ENCODE data around the gene MAP2K1. TPM values are rescaled to one million over a fixed set of nuclear protein-coding genes. Genes with fewer than 3 reads are reported as not detected.
"Not testable (repeated sequence)": the region's sequence is repeated elsewhere in the genome, so short reads cannot be mapped to it uniquely, and the experiment has no call there.

The MAP2K1 gene
- total RNA-seq, 1 donor from 2014 or later, result 41.4 TPM

- DNase-seq, result no peak
Observed at GRCh38 chr15:66425837-66426236, 39.1 kb downstream of the MAP2K1 start.

DNA sequence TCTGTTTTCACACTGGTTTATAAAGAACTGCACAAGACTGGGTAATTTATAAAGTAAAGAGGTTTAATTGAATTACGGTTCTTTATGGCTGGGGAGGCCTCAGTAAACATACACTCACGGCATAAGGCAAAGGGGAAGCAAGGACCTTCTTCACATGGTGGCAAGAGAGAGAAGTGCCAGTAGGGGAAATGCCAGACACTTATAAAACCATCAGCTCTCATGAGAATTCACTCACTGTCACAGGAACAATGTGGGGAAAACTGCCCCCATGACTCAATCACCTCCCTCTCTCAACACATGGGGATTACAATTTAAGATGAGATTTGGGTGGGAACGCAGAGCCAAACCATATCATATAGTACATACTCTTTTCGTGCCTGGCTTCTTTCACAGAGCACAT lies 42.4 kb downstream of the MAP2K1 start:
- no peak for DNase-seq

GRCh38 chr15:66429546-66429945 lies 42.8 kb downstream of the MAP2K1 start:
- no peak for DNase-seq

GRCh38 chr15:66430627-66431255 lies 44.0 kb downstream of the MAP2K1 start:
- no peak for DNase-seq

- no peak for DNase-seq
Observed at GRCh38 chr15:66433726-66434125, 47.0 kb downstream of the MAP2K1 start.

GRCh38 chr15:66440501-66440900 lies 53.8 kb downstream of the MAP2K1 start:
- no peak for DNase-seq

GRCh38 chr15:66452420-66452819 lies 65.7 kb downstream of the MAP2K1 start:
- no peak for DNase-seq

GRCh38 chr15:66452971-66453580 lies 66.4 kb downstream of the MAP2K1 start:
- DNase-seq, result no peak

DNA sequence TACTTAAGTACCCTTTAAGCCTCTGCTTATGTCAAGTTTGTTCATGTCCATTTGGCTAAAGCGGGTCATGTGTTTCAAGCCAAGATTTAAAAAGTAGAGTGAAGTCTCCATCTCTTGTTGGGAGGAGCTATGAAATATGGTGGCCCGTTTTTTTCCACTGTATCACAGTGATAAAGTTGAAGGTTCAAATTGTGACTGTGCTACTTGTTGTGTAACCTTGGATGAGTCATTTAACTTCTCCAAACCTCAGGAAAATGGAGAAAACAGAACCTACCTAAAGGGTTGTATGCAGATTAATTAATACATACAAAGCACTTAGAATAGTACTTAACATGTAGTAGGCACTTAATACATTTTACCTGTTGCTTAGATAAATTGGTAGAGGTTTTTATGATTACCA lies 67.4 kb downstream of the MAP2K1 start:
- DNase-seq, result no peak

GRCh38 chr15:66456211-66456610 lies 69.5 kb downstream of the MAP2K1 start:
- DNase-seq, result no peak

DNA sequence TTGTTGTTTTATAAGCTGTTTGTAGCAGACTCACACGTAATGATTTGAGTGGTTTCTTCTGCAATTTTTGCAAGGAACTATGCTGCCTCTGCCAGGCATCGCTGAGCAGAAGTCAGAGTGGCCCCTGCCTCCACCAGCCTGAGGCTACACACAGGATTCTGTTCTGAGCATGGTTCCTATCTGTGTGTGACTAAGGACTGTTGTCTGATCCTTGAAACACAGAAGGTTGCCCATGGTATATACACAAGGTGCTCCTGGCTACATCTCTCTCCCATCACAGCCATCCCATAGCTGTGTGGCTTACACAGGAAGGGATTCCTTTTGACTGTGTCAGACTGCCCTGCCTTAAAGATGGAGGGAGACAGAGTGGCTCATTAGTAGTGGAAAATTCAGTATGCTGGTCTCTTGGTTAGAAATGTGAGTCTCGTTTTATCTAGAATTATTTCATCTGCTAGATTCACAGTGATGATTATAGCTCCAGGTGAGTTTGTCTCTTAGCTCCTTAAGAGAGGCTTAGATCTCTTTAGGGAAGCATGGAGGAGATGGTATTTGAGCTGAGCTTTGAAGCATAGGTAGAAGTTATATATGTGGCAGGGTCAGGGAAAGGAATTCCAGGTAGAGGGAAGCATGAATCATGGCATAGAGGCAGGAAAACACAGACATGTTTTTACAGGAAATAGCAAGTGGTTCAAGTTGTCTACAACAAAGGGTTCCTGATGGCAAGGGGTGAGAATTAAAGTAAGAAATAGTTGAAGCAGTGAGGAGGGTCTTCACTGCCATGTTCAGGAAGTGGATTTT lies 73.3 kb downstream of the MAP2K1 start:
- DNase-seq, result peak; percentile 25

DNA sequence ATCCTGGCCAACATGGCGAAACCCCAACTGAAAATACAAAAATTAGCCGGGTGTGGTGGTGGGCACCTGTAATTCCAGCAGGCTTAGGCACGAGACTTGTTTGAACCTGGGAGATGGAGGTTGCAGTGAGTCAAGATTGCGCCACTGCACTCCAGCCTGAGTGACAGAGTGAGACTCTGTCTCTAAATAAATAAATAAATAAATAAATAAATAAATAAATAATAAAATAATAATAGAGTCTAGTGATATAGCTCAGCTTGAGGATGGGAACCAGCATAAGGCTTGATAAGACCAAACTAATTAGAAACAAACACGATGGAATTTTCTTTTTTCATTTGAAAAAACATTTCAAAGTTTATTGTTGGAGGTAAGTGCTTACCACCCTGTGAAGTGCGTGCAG lies 74.6 kb downstream of the MAP2K1 start:
- DNase-seq, result not testable (repeated sequence)

DNA sequence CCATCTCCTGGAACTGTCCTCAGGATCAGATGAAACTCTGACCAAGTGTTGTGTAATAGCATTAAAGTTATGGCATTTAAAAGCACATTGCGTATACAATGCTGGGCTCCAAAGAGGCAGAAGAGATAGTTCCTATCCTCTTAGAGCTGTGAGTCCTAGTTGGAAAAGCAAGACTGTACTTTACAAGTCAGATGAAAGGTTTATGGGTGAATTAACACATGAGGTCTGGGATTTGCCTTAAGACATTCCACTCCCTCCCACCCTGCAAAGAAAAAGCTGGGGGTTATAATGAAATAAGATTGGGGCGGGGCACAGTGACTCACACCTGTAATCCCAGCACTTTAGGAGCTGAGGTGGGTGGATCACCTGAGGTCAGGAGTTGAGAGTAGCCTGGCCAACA lies 75.2 kb downstream of the MAP2K1 start:
- DNase-seq, result no peak

- no peak for DNase-seq
Observed at GRCh38 chr15:66462627-66463026, 75.9 kb downstream of the MAP2K1 start.

DNA sequence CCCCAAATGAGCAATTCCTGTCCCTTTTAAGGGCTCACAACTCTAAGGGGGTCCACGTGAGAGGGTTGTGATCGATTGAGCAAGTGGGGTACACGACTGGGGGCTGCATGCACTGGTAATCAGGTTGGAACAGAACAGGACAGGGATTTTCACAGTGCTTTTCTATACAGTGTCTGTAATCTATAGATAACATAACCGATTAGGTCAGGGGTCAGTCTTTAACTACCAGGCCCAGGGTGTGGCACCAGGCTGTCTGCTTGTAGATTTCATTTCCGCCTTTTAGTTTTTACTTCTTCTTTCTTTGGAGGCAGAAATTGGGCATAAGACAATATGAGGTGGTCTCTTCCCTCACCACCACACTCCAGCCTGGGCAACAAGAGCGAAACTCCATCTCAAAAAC lies 78.6 kb downstream of the MAP2K1 start:
- not testable (repeated sequence) for DNase-seq

GRCh38 chr15:66467162-66468040 lies 80.7 kb downstream of the MAP2K1 start:
- not testable (repeated sequence) for DNase-seq

- DNase-seq, result not testable (repeated sequence)
Observed at GRCh38 chr15:66470825-66471224, 84.1 kb downstream of the MAP2K1 start.

- DNase-seq, result peak; percentile 47
Observed at GRCh38 chr15:66472176-66472999, 85.7 kb downstream of the MAP2K1 start.

GRCh38 chr15:66474135-66474534 lies 87.4 kb downstream of the MAP2K1 start:
- no peak for DNase-seq

DNA sequence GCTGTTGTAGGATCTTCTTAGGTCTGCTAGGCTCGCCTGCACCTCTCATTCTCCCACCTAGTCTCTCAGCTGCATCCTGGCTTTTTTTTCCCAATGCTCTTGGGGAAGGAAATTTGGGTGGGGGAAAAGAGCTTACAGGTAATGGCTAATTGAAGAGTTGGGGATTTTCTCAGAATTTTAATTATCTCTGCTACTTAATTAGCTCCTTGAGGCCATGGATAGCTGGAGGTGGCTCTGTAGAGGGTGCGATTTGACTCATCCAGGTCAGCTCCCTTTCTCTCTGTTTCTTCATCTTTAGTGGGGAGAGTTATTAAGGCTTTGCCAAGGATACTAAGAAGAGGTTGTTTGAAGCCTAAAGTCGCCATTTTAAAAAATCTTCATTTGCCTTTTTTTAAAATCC lies 88.3 kb downstream of the MAP2K1 start:
- no peak for DNase-seq

DNA sequence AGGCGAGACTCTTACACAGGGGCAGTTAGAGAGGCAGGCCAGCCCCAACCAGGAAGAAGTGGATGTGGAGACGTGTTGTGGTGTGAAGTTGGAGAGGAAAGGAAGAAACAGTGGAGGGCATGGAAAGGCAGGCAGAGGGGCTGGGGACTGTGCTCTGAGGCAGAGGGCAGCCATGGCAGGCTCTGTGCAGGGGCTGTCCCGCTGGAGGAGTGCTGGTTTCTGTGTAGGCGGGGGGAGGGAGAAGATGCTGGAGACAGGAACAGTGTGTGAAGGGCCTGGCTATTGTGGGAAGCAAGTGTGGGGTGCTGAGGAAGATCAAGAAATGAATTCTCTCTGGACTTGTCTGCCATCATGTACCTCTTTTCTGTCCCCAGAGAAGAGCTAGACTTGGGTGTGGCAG lies 89.8 kb downstream of the MAP2K1 start:
- no peak for DNase-seq

DNA sequence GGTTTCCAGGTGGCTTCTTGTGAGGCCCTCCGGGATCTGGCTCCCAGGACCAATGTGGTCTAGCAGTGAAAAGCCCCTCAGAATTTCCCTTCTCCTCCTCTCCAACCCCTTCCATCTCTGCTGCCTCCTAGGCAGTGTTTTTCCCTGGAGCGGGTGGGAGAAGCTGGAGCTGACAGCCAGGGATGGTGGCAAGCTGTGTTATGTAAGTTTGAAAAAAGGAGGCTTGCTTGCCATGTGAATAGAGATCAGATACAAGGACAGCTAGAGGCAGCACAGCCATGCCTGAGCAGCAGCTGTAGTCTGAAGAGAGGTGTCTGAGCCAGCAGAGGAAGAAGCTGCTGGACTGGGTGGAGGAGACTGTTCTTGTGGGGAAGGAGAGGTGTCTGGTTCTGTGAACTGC lies 90.3 kb downstream of the MAP2K1 start:
- no peak for DNase-seq
